OCI-LY1 (cell line): ENCODE results near the gene PIWIL4.

Experiments used
- H2AFZ ChIP-seq: fragments of 200-600 bp; sonication (generic), shearing (Covaris generic); 2 replicates; pipeline ENCODE4 v1.6.0; 2014; ENCODE audit warnings: antibody characterized with exemption, mild to moderate bottlenecking, low read length
- H3F3A ChIP-seq: fragments of 200-600 bp; sonication (generic), shearing (Covaris generic); 2 replicates; pipeline ENCODE4 v1.6.0; 2014; ENCODE audit warnings: mild to moderate bottlenecking, antibody characterized with exemption, low read length, moderate library complexity; ENCODE audit not compliant: insufficient read depth
- H3K27ac ChIP-seq: fragments of 200-600 bp; sonication (generic); 2 replicates; pipeline ENCODE4 v1.5.1; 2014; ENCODE audit warnings: low read length, mixed run types, mild to moderate bottlenecking, low read depth; ENCODE audit not compliant: poor library complexity, severe bottlenecking
- H3K27me3 ChIP-seq: fragments of 200-600 bp; sonication (generic); 2 replicates; pipeline ENCODE4 v1.6.0; 2014; ENCODE audit warnings: antibody characterized with exemption, mild to moderate bottlenecking, low read length, moderate library complexity; ENCODE audit not compliant: insufficient read depth
- H3K36me3 ChIP-seq: fragments of 200-600 bp; sonication (generic); 2 replicates; pipeline ENCODE4 v1.6.1; 2014; ENCODE audit warnings: mild to moderate bottlenecking, antibody characterized with exemption, low read length, moderate library complexity, mixed read lengths; ENCODE audit not compliant: insufficient read depth
- H3K4me1 ChIP-seq: fragments of 200-600 bp; sonication (generic); 2 replicates; pipeline ENCODE4 v1.5.1; 2014; ENCODE audit warnings: mild to moderate bottlenecking, low read length, moderate library complexity; ENCODE audit not compliant: insufficient read depth, severe bottlenecking
- H3K4me2 ChIP-seq: fragments of 200-600 bp; sonication (generic), shearing (Covaris generic); 2 replicates; pipeline ENCODE4 v1.6.1; 2014; ENCODE audit warnings: low read length
- H3K4me3 ChIP-seq: fragments of 200-600 bp; sonication (generic); 2 replicates; pipeline ENCODE4 v1.5.1; 2014; ENCODE audit warnings: low read length, low read depth, mild to moderate bottlenecking, mixed read lengths; ENCODE audit not compliant: poor library complexity, severe bottlenecking
- H3K79me2 ChIP-seq: fragments of 200-600 bp; shearing (Covaris generic); 2 replicates; pipeline ENCODE4 v1.6.1; 2016; ENCODE audit warnings: mixed run types, low read length, mixed read lengths; ENCODE audit not compliant: insufficient read depth
- H3K9ac ChIP-seq: fragments of 200-600 bp; sonication (generic), shearing (Covaris generic); 2 replicates; pipeline ENCODE4 v1.6.1; 2014; ENCODE audit warnings: mild to moderate bottlenecking, low read length, mixed read lengths
- H3K9me2 ChIP-seq: fragments of 200-600 bp; sonication (generic), shearing (Covaris generic); 2 replicates; pipeline ENCODE4 v1.6.1; 2014; ENCODE audit warnings: low read depth, mild to moderate bottlenecking, low read length, mixed read lengths
- H3K9me3 ChIP-seq: fragments of 200-600 bp; shearing (Covaris generic); 2 replicates; pipeline ENCODE4 v1.6.1; 2014; ENCODE audit warnings: low read length, mixed read lengths
- H4K20me1 ChIP-seq: fragments of 200-600 bp; sonication (generic), shearing (Covaris generic); 2 replicates; pipeline ENCODE4 v1.6.0; 2016; ENCODE audit warnings: mild to moderate bottlenecking, low read length; ENCODE audit not compliant: insufficient read depth
- EZH2 ChIP-seq: fragments of 200-600 bp; sonication (generic), shearing (Covaris generic); IDR thresholded peaks from 2 replicates; pipeline ENCODE4 v1.8.0; 2017; ENCODE audit warnings: borderline replicate concordance, mixed run types, mild to moderate bottlenecking, antibody characterized with exemption, low read length, moderate library complexity, mixed read lengths
- TF ChIP-seq, protein P1 (sequence below): fragments of 200-600 bp; sonication (generic), shearing (Covaris generic); IDR thresholded peaks from 2 replicates; pipeline ENCODE4 v1.5.1; 2017; ENCODE audit warnings: mild to moderate bottlenecking, antibody characterized with exemption, low read length, moderate library complexity, mixed read lengths

Gene PIWIL4

DNA sequence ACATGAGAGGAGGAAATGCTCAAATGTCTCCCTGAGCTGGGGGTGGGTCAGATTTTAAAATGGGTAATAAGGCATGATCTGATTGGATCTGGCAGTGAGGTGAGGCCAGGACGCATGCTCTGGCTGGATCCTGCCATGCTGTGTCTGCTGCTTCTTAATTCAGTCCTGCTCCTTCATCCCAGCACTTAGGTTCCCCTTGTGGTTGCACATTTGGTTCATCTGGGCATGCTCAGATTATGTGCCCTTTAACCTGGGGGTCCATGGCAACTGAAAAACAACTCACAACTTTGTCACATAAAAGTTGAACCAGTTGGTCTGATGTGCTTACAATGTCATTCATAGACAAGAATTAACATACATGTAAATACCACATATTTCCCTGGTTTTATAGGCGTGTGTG is 67.9 kb downstream of the PIWIL4 start:
- H3K27ac ChIP-seq, result no peak overlapping the region
- no peaks in the 10 kb centered on the region for H3K79me2 ChIP-seq
- no peak overlapping the region for H2AFZ ChIP-seq
- no peak overlapping the region for H3K9ac ChIP-seq
- no peaks in the 10 kb centered on the region for H4K20me1 ChIP-seq
- no peak for TF ChIP-seq EZH2
- TF ChIP-seq, protein P1, sequence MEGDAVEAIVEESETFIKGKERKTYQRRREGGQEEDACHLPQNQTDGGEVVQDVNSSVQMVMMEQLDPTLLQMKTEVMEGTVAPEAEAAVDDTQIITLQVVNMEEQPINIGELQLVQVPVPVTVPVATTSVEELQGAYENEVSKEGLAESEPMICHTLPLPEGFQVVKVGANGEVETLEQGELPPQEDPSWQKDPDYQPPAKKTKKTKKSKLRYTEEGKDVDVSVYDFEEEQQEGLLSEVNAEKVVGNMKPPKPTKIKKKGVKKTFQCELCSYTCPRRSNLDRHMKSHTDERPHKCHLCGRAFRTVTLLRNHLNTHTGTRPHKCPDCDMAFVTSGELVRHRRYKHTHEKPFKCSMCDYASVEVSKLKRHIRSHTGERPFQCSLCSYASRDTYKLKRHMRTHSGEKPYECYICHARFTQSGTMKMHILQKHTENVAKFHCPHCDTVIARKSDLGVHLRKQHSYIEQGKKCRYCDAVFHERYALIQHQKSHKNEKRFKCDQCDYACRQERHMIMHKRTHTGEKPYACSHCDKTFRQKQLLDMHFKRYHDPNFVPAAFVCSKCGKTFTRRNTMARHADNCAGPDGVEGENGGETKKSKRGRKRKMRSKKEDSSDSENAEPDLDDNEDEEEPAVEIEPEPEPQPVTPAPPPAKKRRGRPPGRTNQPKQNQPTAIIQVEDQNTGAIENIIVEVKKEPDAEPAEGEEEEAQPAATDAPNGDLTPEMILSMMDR, result no peak
- H3K9me3 ChIP-seq, result no peaks in the 10 kb centered on the region
- no peaks in the 10 kb centered on the region for H3K36me3 ChIP-seq
- H3K4me1 ChIP-seq, result no peaks in the 10 kb centered on the region
- H3F3A ChIP-seq, result no peaks in the 10 kb centered on the region
- no peak overlapping the region for H3K4me2 ChIP-seq
- H3K27me3 ChIP-seq, result no peaks in the 10 kb centered on the region
- H3K9me2 ChIP-seq, result no peaks in the 10 kb centered on the region
- no peak overlapping the region for H3K4me3 ChIP-seq

DNA sequence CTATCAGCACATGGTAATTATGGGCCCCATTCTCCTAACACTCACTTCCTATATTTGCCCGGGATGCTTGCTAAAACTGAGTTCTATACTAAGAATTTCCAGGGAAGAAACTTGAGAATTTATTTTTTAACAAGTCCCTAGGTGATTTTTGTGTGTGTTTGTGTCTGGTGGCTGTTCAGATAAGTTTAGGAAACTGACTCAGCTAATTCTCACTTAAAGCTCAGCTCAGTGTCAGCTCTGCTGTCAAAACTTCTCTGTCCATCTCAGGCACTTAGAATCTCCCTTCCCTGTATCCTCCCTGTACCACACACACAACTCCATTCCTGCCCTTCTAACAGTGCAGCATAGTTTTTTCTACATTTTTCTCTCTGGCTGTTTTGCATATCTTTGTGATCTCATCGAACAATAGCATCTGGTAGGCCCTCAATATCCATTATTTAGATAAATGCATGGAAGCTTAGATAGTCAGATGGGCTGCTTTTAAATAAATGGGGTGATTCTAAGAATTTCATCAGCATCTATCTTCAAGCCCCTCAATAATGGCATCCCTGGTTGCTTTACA is 69.3 kb downstream of the PIWIL4 start:
- Histone ChIP-seq H4K20me1 (no peaks in the 10 kb centered on the region), H3K79me2 (no peaks in the 10 kb centered on the region), H3F3A (no peaks in the 10 kb centered on the region), H3K27ac (no peak overlapping the region), H3K36me3 (no peaks in the 10 kb centered on the region), H2AFZ (no peak overlapping the region), H3K4me1 (no peaks in the 10 kb centered on the region), H3K27me3 (no peaks in the 10 kb centered on the region), H3K4me3 (no peak overlapping the region), H3K4me2 (no peak overlapping the region), H3K9ac (no peak overlapping the region), H3K9me3 (no peaks in the 10 kb centered on the region), H3K9me2 (no peaks in the 10 kb centered on the region)
- TF ChIP-seq, protein P1, result no peak
- no peak for TF ChIP-seq EZH2

DNA sequence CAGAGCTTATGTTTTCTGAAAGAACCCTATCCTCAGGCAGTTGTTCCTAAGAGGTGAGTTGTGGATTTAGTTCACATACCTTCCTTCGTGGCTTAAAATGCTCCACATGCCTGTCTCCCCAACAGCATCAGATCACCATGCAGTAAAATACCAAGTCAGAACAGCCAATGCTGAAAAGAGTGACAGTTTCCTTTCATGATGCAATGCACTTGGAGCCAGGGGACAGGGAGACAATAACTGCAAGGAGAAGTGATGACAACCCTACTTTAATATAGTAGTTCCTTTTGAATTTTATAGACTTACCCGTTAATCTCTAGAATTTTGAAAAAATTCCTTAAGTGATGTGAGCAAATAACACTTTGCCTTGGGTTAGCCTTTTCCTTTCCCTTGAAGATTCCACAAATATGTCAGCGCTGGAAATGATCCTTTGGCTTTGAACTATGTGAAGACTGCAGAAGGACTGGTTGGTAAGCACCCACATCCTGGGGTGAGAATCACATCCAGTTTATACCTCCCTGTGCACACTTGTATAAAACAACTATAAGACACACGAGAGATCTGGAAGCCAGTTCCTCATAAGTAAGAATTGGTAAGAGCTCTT is 71.2 kb downstream of the PIWIL4 start:
- no peaks in the 10 kb centered on the region for H3K27me3 ChIP-seq
- TF ChIP-seq, protein P1, result no peak
- TF ChIP-seq EZH2, result no peak
- no peak overlapping the region for H3K4me2 ChIP-seq
- no peak overlapping the region for H3K27ac ChIP-seq
- H4K20me1 ChIP-seq, result no peaks in the 10 kb centered on the region
- no peaks in the 10 kb centered on the region for H3K9me2 ChIP-seq
- H3K36me3 ChIP-seq, result no peaks in the 10 kb centered on the region
- no peaks in the 10 kb centered on the region for H3K4me1 ChIP-seq
- H3K9ac ChIP-seq, result no peak overlapping the region
- H3K9me3 ChIP-seq, result no peaks in the 10 kb centered on the region
- no peaks in the 10 kb centered on the region for H3F3A ChIP-seq
- no peaks in the 10 kb centered on the region for H3K79me2 ChIP-seq
- no peak overlapping the region for H3K4me3 ChIP-seq
- H2AFZ ChIP-seq, result no peak overlapping the region
